H1 (cell line): ENCODE measurements around the gene VGLL4. TPM values are rescaled to one million over a fixed set of nuclear protein-coding genes. Genes with fewer than 3 reads are reported as not detected.

Experiments used
- RAD21 ChIP-seq, 2 experiments: IDR thresholded peaks in 1 of 2; conservative IDR thresholded peaks in 1 of 2; 2 replicates each; pipeline ENCODE4 v1.6.1; 2011; ENCODE audit warnings: low read depth in 2 of 2, low read length in 2 of 2, improper control_type of control experiment in 1 of 2, inconsistent platforms in 1 of 2, mild to moderate bottlenecking in 1 of 2, moderate library complexity in 1 of 2
- polyA plus RNA-seq, 7 experiments: library from polyadenylated mRNA; depleted of rRNA in 3 of 7; stranded (reverse) in 5 of 7; unstranded in 2 of 7; fragments of >200 nt in 5 of 7; fragments of 200-250 nt in 2 of 7; gene quantifications; 1 replicate in 5 of 7; 2 replicates in 1 of 7; 4 replicates in 1 of 7; pipeline versions ENCODE4 v1.2.1 to v1.2.3, GENCODE V29; 2011 to 2013; ENCODE audit warnings: missing spikeins in 2 of 7, mixed read lengths in 2 of 7
- total RNA-seq: library from RNA; stranded (reverse); fragmentation: NEBNext Ultra II Directional; extraction: Animal tissue kit (Norgen Biotek cat#: 25700); gene quantifications from 2 replicates; pipeline ENCODE4 v1.2.1, GENCODE V29; 2021
- TF ChIP-seq, protein P1 (sequence below): fragments of 300-600 bp; sonication (generic); IDR thresholded peaks from 2 replicates; pipeline ENCODE4 v1.7.1; 2012; ENCODE audit warnings: low read length, moderate library complexity, mild to moderate bottlenecking, inconsistent platforms; ENCODE audit not compliant: insufficient replicate concordance

VGLL4 gene
- total and polyA plus RNA-seq, 2 of the 8 experiments (the other 6 are each of a cell fraction or from before 2014, with no cell fraction given), result 45.1 to 50.0 TPM

DNA sequence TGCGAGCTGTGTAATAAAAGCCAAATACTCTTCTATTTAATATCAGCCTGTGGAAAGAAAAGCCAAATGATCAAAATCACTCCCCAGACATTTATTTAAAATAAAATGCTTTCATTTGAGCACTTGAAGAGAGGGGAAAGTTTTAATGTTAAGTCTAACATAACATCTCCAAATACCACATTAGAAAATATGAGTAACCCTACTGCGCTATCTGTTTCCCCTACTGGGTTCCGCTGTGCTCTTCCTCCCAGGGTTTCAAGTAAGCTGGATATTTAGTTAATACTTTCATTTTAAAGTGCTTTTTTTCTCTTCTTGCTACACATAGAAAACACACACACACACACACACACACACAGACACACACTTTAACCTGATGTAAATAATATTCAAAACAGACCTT is 6.7 kb upstream of the VGLL4 start (continued):
- TF ChIP-seq, protein P1, sequence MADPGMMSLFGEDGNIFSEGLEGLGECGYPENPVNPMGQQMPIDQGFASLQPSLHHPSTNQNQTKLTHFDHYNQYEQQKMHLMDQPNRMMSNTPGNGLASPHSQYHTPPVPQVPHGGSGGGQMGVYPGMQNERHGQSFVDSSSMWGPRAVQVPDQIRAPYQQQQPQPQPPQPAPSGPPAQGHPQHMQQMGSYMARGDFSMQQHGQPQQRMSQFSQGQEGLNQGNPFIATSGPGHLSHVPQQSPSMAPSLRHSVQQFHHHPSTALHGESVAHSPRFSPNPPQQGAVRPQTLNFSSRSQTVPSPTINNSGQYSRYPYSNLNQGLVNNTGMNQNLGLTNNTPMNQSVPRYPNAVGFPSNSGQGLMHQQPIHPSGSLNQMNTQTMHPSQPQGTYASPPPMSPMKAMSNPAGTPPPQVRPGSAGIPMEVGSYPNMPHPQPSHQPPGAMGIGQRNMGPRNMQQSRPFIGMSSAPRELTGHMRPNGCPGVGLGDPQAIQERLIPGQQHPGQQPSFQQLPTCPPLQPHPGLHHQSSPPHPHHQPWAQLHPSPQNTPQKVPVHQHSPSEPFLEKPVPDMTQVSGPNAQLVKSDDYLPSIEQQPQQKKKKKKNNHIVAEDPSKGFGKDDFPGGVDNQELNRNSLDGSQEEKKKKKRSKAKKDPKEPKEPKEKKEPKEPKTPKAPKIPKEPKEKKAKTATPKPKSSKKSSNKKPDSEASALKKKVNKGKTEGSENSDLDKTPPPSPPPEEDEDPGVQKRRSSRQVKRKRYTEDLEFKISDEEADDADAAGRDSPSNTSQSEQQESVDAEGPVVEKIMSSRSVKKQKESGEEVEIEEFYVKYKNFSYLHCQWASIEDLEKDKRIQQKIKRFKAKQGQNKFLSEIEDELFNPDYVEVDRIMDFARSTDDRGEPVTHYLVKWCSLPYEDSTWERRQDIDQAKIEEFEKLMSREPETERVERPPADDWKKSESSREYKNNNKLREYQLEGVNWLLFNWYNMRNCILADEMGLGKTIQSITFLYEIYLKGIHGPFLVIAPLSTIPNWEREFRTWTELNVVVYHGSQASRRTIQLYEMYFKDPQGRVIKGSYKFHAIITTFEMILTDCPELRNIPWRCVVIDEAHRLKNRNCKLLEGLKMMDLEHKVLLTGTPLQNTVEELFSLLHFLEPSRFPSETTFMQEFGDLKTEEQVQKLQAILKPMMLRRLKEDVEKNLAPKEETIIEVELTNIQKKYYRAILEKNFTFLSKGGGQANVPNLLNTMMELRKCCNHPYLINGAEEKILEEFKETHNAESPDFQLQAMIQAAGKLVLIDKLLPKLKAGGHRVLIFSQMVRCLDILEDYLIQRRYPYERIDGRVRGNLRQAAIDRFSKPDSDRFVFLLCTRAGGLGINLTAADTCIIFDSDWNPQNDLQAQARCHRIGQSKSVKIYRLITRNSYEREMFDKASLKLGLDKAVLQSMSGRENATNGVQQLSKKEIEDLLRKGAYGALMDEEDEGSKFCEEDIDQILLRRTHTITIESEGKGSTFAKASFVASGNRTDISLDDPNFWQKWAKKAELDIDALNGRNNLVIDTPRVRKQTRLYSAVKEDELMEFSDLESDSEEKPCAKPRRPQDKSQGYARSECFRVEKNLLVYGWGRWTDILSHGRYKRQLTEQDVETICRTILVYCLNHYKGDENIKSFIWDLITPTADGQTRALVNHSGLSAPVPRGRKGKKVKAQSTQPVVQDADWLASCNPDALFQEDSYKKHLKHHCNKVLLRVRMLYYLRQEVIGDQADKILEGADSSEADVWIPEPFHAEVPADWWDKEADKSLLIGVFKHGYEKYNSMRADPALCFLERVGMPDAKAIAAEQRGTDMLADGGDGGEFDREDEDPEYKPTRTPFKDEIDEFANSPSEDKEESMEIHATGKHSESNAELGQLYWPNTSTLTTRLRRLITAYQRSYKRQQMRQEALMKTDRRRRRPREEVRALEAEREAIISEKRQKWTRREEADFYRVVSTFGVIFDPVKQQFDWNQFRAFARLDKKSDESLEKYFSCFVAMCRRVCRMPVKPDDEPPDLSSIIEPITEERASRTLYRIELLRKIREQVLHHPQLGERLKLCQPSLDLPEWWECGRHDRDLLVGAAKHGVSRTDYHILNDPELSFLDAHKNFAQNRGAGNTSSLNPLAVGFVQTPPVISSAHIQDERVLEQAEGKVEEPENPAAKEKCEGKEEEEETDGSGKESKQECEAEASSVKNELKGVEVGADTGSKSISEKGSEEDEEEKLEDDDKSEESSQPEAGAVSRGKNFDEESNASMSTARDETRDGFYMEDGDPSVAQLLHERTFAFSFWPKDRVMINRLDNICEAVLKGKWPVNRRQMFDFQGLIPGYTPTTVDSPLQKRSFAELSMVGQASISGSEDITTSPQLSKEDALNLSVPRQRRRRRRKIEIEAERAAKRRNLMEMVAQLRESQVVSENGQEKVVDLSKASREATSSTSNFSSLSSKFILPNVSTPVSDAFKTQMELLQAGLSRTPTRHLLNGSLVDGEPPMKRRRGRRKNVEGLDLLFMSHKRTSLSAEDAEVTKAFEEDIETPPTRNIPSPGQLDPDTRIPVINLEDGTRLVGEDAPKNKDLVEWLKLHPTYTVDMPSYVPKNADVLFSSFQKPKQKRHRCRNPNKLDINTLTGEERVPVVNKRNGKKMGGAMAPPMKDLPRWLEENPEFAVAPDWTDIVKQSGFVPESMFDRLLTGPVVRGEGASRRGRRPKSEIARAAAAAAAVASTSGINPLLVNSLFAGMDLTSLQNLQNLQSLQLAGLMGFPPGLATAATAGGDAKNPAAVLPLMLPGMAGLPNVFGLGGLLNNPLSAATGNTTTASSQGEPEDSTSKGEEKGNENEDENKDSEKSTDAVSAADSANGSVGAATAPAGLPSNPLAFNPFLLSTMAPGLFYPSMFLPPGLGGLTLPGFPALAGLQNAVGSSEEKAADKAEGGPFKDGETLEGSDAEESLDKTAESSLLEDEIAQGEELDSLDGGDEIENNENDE, result no peak
- no peak for TF ChIP-seq RAD21 (IDR thresholded peaks at IDR 0.05 in 1 of 2, conservative IDR thresholded peaks at IDR 0.05 in 1 of 2; ENCODE audit: low read depth in 2 of 2, low read length in 2 of 2)
